Dedifferentiated amniotic fluid mesenchymal stem cell (primary cell): Measurements from ENCODE around the gene ACTR8.

ENCODE experiments used
- DNase-seq: peaks from one replicate; pipeline ENCODE4 v3.0.0-alpha.2; 2016; ENCODE audit errors: extremely low spot score

ACTR8 gene

DNA sequence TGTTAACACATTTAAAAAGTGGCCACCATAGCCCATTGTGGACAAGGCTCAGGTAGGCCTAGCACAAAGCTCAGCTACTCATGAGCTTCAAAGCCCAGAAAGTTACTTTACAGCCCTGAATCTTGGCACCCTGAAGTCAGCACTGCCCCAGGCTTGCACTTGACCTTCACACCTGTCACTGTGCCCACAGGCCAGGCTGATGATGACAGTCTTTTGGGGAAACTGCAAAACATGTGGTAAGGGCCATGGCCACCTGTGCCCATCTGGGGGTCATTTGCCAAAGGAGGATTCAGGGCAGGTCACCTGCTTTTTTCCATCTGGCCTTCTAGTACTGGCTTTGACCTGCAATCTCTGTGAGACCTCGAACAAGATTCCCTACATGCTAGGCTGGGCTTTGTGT is 46.7 kb downstream of the ACTR8 start:
- DNase-seq, result no peak

DNA sequence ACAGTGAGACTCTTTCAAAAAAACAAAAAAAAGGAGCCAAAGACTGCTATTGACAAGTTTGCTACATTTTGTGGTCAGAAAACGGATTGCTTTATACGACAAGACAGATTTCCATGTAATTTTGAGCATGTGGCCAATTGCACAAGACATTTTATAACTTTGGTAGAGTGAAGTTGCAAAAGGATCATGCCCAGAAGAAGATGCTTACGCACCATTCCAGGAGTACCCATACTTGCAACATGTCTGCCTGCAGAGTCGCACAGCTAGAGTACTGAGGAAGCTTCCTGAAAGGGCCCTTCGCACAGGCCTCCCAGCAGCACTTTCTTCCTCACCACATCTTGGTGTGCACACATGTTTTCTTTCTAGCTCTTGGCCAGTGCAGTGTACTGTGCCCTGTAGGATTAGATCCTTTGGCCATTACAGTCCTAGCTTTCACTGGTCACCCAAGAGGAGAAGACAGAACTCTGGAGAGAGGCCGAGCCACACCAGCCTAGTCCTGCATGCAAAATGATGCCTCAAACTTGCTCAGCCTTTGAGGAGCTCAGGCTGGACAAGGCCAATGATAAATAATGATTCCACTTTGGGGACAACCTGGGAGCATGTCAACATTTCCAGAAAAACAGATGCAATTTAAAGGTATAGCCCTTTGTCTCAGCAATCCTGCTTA is 47.4 kb downstream of the ACTR8 start:
- no peak for DNase-seq

DNA sequence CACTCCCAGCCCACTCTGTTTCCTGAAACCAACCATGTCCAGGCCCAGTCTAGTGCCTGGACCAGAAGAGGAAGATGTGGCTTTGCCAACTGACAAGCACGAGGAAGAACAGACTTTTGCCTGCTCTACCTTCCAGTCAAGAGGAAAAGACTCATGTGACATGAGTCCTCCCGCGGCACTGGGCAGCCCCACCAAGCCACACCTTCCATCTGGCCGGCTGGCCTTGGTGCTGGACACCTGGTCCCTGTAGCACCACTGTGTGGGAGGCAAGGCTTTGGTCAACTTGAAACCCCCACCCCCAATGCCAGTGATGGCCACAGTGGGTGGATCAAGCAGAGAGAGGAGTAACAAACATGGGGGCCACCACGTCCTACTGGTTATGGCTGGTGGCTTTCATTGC is 48.3 kb downstream of the ACTR8 start:
- DNase-seq, result no peak

DNA sequence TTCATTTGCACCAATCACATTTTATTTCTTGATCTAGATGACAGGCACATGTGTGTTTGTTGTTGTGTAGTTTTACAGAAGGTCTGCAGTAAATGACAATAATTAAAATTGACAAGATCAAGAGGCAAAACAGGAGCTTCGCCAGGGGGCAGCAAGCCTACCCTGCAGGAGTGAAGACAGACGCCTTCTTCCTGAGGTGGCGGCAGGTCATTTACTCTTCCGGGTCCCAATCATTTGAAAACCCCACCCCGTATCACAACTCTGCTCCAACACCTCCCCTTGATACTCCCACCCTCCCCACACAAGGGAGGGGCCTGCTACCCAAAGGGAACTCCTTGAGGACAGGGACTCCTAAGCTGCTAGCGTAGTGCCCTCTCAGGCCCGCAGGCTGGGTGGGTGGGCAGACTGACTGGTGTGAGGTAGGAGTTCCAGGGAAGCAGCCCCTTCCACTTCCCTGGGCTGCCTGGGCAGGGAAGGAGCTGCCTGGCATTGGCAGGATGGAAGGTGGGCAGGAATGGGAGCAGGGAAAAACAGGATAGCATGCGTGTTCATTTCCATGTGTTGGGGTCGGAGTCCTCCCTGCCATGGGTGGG is 48.8 kb downstream of the ACTR8 start:
- DNase-seq, result no peak

GRCh38 chr3:53830944-53831343 is 51.0 kb downstream of the ACTR8 start:
- DNase-seq, result no peak

GRCh38 chr3:53829605-53830004 is 52.3 kb downstream of the ACTR8 start:
- no peak for DNase-seq

GRCh38 chr3:53828581-53828980 is 53.4 kb downstream of the ACTR8 start:
- DNase-seq, result no peak

- no peak for DNase-seq
These were observed 55.9 kb downstream of the ACTR8 start for GRCh38 chr3:53826048-53826447.

DNA sequence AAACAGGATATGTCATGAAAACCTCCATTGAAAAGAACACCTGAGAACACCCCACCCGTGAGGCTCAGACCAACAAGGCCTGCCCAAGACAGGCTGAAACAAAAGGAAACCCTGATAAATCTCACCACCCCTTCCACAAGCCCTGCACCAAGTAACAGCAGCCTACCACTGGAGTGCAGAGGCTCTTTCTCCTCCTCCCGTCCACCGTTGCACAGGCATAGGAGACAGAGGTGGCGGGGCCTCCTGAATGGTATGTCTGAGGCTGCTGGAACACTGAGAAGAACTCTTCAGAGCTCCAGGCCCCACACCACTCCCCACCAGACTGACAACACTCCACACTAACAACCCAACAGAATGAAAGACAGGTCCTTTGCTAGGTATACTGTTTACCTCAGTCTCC is 57.2 kb downstream of the ACTR8 start:
- no peak for DNase-seq

- DNase-seq, result no peak
These were observed 57.8 kb downstream of the ACTR8 start for GRCh38 chr3:53823956-53824657.

DNA sequence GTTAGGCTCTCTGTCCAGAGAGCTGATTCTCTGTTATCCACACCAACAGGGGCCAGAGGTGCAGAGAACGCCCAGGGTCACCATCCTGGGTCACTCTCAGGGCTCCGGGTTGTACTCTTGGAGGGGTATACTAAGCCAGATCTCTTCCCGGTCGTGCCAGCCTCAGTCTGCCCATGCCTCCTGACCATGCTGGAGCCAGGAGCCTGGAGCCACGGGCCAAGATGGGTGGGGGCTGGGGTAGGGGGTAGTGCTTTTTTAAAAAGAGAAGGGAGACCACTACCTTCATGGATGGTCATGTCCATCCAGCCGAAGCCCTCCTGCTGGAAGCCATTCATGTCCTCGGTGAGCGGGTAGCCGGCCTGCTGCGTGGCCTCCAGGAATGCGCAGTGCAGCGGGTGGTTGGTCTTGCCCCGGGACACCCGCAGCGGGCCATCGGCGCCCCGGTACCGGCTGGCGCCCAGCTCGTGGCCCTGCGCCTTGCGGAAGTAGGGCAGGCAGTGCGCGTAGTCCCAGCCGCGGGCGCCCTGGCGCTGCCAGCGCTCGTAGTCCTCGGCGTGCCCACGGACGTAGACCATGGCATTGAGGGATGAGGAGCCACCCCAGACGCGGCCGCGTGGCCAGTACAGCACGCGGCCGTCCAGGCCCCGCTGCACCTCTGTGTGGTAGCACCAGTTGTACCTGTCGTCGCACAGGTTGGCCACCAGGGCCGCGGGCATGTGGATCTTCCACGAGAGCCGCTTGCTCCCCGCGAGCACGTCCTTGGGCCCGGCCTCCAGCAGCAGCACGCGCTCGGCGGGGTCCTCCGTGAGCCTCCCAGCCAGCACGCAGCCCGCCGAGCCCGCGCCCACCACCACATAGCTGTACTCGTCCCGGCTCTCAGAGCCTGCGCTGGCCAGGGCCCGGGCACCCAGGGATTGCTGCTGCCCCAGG is 58.7 kb downstream of the ACTR8 start:
- no peak for DNase-seq

- DNase-seq, result no peak
These were observed 59.6 kb downstream of the ACTR8 start for GRCh38 chr3:53822331-53822741.

DNA sequence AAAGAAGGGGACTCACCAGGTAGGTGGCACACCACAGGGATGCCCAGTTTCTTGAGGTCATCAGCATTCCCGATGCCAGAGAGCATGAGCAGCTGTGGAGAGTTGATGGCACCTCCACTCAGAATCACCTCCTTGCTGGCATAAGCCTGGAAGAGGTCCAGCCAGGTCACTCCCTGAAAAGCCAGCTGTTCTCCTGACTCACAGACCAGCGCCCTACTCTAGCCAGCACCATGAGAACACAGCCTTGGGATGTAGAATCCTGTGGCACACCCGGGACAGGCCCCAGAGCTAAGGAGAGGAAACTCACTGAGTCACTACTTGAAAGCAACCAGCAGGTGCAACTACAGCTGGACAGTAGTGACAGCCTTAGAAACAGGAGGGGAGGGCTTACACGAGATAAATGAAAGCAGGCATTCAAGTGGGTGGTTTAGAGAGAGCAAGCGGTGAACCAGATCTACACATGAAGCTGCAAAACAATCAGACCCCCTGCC is 60.3 kb downstream of the ACTR8 start:
- no peak for DNase-seq

- DNase-seq, result no peak
These were observed 61.0 kb downstream of the ACTR8 start for GRCh38 chr3:53820756-53821580.

- DNase-seq, result no peak
These were observed 61.9 kb downstream of the ACTR8 start for GRCh38 chr3:53820084-53820483.

- DNase-seq, result no peak
These were observed 62.6 kb downstream of the ACTR8 start for GRCh38 chr3:53819163-53819868.

GRCh38 chr3:53818221-53819162 is 63.5 kb downstream of the ACTR8 start:
- no peak for DNase-seq

- no peak for DNase-seq
These were observed 64.1 kb downstream of the ACTR8 start for GRCh38 chr3:53817809-53818208.

GRCh38 chr3:53817211-53817610 is 64.7 kb downstream of the ACTR8 start:
- DNase-seq, result no peak
